ENCODE results near the gene ZNF541.
A peak's percentile ranks its signal among the peaks of the same experiment; 100 is the strongest.

ZNF541 gene

GRCh38 chr19:47573071-47574026 is at the start of gene ZNF541:
Gene ZNF541, minus strand, starts transcription at chr19:47573148. Its CDS starts 17,292 bp downstream, at chr19:47555856.
- DNase-seq: peak in 46 of 51 donors; percentile 2 to 67 (median 23)

- DNase-seq: no peak
Measured at GRCh38 chr19:47619763-47620162, 46.8 kb upstream of the ZNF541 start.

- DNase-seq: peak in 17 of 51 donors; percentile 7 to 56 (median 22)
Measured at GRCh38 chr19:47618771-47619170, 45.8 kb upstream of the ZNF541 start.

GRCh38 chr19:47615714-47616113 is 42.8 kb upstream of the ZNF541 start:
- DNase-seq: peak in 37 of 51 donors; percentile 8 to 86 (median 55)

- no peak for DNase-seq
Measured at GRCh38 chr19:47615230-47615629, 42.3 kb upstream of the ZNF541 start.

- no peak for DNase-seq
Measured at GRCh38 chr19:47614559-47614958, 41.6 kb upstream of the ZNF541 start.

GRCh38 chr19:47614021-47614295 is 41.0 kb upstream of the ZNF541 start:
- no peak for DNase-seq

GRCh38 chr19:47613165-47614020 is 40.4 kb upstream of the ZNF541 start:
- DNase-seq: peak in 9 of 51 donors; percentile 4 to 49 (median 19)

- DNase-seq: no peak
Measured at GRCh38 chr19:47610902-47611301, 38.0 kb upstream of the ZNF541 start.

GRCh38 chr19:47609906-47610894 is 37.3 kb upstream of the ZNF541 start:
- DNase-seq: peak in 35 of 51 donors; percentile 11 to 69 (median 38)

- DNase-seq: peak in 48 of 51 donors; percentile 22 to 90 (median 62)
Measured at GRCh38 chr19:47608969-47609905, 36.3 kb upstream of the ZNF541 start, which contains the start of gene BICRA. Gene BICRA, plus strand, starts transcription at chr19:47609134. Its CDS starts 64,441 bp downstream, at chr19:47673575.

- DNase-seq: peak; percentile 52 to 95 (median 84)
Measured at GRCh38 chr19:47608074-47608918, 35.3 kb upstream of the ZNF541 start.

- no peak for DNase-seq
Measured at GRCh38 chr19:47607564-47608073, 34.7 kb upstream of the ZNF541 start.

GRCh38 chr19:47603706-47604565 is 31.0 kb upstream of the ZNF541 start:
- no peak for DNase-seq

- no peak for DNase-seq
Measured at GRCh38 chr19:47601180-47601904, 28.4 kb upstream of the ZNF541 start.

Measured in hypothalamus (tissue), 51 donors.